AG04450 (cell line): ENCODE measurements around the gene P2RY12. TPM values are rescaled to one million over a fixed set of nuclear protein-coding genes. Genes with fewer than 3 reads are reported as not detected.

ENCODE experiments used
- CTCF ChIA-PET: fragments of 300-600, 350-600 bp; formaldehyde crosslinking; extraction: SDS; loops from one replicate; lab custom pipeline; 2022; ENCODE audit warnings: antibody characterized with exemption, inconsistent platforms; lab: Charles Lee
- POLR2A ChIA-PET: fragments of 350-600 bp; formaldehyde crosslinking; extraction: SDS; loops from one replicate; lab custom pipeline; 2021; ENCODE audit warnings: antibody characterized with exemption, inconsistent platforms; lab: Yijun Ruan, JAX
- DNase-seq: peaks from one replicate; pipeline ENCODE4 v3.0.0-alpha.2; 2011; ENCODE audit warnings: low read depth, low spot score
- H3K27ac ChIP-seq: one replicate; pipeline ENCODE4 v1.5.1; 2012; ENCODE audit warnings: low read depth, low read length, control low read depth
- H3K27me3 ChIP-seq: one replicate; pipeline ENCODE4 v1.6.0; 2012; ENCODE audit warnings: low read length; ENCODE audit not compliant: control insufficient read depth, insufficient read depth
- H3K4me3 ChIP-seq: 2 replicates; pipeline ENCODE4 v1.5.1; 2011; ENCODE audit warnings: mild to moderate bottlenecking, low read depth, low read length, control low read depth
- H3K9me3 ChIP-seq: 2 replicates; pipeline ENCODE4 v1.5.1; 2012; ENCODE audit warnings: low read length; ENCODE audit not compliant: control insufficient read depth, insufficient read depth
- CTCF ChIP-seq: IDR thresholded peaks from 2 replicates; pipeline ENCODE4 v1.5.1; 2011; ENCODE audit warnings: low read depth, low read length, control low read depth, inconsistent platforms
- polyA plus RNA-seq: library from polyadenylated mRNA; depleted of rRNA; stranded (reverse); fragments of >200 nt; gene quantifications from 2 replicates; pipeline ENCODE4 v1.2.3, GENCODE V29; 2011

Gene P2RY12
- polyA plus RNA-seq, 1 experiment = not detected

GRCh38 chr3:151322511-151322910, 62.0 kb downstream of the P2RY12 start:
- ChIA-PET POLR2A (no interaction called here), CTCF (interaction anchor here (1.6 kb wide), 1 partner anchor 596 kb away, joined by 3 read pairs; no protein-coding TSS in a partner anchor)

GRCh38 chr3:151321526-151321925, 63.0 kb downstream of the P2RY12 start:
- ChIA-PET POLR2A (no interaction called here), CTCF (interaction anchor here (0.5 to 1.6 kb wide), 3 partner anchors 11 to 597 kb away, joined by 3 to 5 read pairs (median 3); no protein-coding TSS in a partner anchor)
- DNase-seq = no peak
- Histone ChIP-seq H3K27me3 (no peaks in the 10 kb centered on the region), H3K27ac (no peak overlapping the region), H3K9me3 (no peaks in the 10 kb centered on the region), H3K4me3 (no peak overlapping the region)
- TF ChIP-seq CTCF = no peak

More at GRCh38 chr3:151322511-151322910, 62.0 kb downstream of the P2RY12 start:
- no peaks in the 10 kb centered on the region for H3K9me3 ChIP-seq
- no peak for TF ChIP-seq CTCF
- no peak overlapping the region for H3K27ac ChIP-seq
- no peak for DNase-seq
- H3K4me3 ChIP-seq = no peak overlapping the region
- H3K27me3 ChIP-seq = no peaks in the 10 kb centered on the region

- Histone ChIP-seq H3K27ac (no peak overlapping the region), H3K4me3 (no peak overlapping the region), H3K27me3 (no peaks in the 10 kb centered on the region), H3K9me3 (no peaks in the 10 kb centered on the region)
- CTCF ChIA-PET = interaction anchor here (1.1 kb wide), 2 partner anchors 16 to 92 kb away, joined by 3 read pairs; no protein-coding TSS in a partner anchor
- TF ChIP-seq CTCF = no peak
- no peak for DNase-seq
- POLR2A ChIA-PET = no interaction called here
Observed at GRCh38 chr3:151320131-151320530, 64.4 kb downstream of the P2RY12 start.

GRCh38 chr3:151319628-151320027, 64.9 kb downstream of the P2RY12 start:
- DNase-seq = no peak
- TF ChIP-seq CTCF = no peak
- H3K9me3 ChIP-seq = peaks cover 3% of the 10 kb centered on the region; the same call in 1 of the 2 replicates
- H3K27ac ChIP-seq = no peak overlapping the region
- POLR2A ChIA-PET = no interaction called here
- H3K27me3 ChIP-seq = no peaks in the 10 kb centered on the region
- no peak overlapping the region for H3K4me3 ChIP-seq
- CTCF ChIA-PET = interaction anchor here (0.5 to 1.1 kb wide), 2 partner anchors 92 to 108 kb away, joined by 3 read pairs; no protein-coding TSS in a partner anchor

- Histone ChIP-seq H3K9me3 (peaks cover 5% of the 10 kb centered on the region; the same call in 1 of the 2 replicates), H3K27ac (no peak overlapping the region), H3K4me3 (no peak overlapping the region), H3K27me3 (no peaks in the 10 kb centered on the region)
- DNase-seq = no peak
- no peak for TF ChIP-seq CTCF
- CTCF ChIA-PET = interaction anchor here (0.5 to 1.7 kb wide), 2 partner anchors 9 to 108 kb away, joined by 3 to 11 read pairs; no protein-coding TSS in a partner anchor
- POLR2A ChIA-PET = interaction anchor here (0.7 kb wide), 1 partner anchor 13 kb away, joined by 3 read pairs; no protein-coding TSS in a partner anchor
Observed at GRCh38 chr3:151318991-151319390, 65.6 kb downstream of the P2RY12 start.
